AG10803 (cell line): ENCODE measurements around the gene COX10.

Source experiments
- DNase-seq: peaks from one replicate; pipeline ENCODE4 v3.0.0; 2010; ENCODE audit warnings: low read depth
- H3K4me3 ChIP-seq: 2 replicates; pipeline ENCODE4 v1.5.1; 2011; ENCODE audit warnings: mild to moderate bottlenecking, low read length, control low read depth
- TF ChIP-seq, protein P1 (sequence below): conservative IDR thresholded peaks from 2 replicates; pipeline ENCODE4 v1.5.1; 2011; ENCODE audit warnings: mild to moderate bottlenecking, low read length, control low read depth, inconsistent platforms

The COX10 gene

DNA sequence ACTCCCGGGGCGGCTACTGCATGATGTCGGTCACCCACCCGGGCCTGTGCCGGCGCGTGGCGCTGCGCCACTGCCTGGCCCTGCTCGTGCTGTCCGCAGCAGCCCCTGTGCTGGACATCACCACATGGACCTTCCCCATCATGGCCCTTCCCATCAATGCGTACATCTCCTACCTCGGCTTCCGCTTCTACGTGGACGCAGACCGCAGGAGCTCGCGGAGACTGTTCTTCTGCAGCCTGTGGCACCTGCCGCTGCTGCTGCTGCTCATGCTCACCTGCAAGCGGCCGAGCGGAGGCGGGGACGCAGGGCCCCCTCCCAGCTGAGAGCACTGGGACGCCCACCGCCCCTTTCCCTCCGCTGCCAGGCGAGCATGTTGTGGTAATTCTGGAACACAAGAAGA is 137.6 kb downstream of the COX10 start:
- TF ChIP-seq, protein P1, sequence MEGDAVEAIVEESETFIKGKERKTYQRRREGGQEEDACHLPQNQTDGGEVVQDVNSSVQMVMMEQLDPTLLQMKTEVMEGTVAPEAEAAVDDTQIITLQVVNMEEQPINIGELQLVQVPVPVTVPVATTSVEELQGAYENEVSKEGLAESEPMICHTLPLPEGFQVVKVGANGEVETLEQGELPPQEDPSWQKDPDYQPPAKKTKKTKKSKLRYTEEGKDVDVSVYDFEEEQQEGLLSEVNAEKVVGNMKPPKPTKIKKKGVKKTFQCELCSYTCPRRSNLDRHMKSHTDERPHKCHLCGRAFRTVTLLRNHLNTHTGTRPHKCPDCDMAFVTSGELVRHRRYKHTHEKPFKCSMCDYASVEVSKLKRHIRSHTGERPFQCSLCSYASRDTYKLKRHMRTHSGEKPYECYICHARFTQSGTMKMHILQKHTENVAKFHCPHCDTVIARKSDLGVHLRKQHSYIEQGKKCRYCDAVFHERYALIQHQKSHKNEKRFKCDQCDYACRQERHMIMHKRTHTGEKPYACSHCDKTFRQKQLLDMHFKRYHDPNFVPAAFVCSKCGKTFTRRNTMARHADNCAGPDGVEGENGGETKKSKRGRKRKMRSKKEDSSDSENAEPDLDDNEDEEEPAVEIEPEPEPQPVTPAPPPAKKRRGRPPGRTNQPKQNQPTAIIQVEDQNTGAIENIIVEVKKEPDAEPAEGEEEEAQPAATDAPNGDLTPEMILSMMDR: no peak
- H3K4me3 ChIP-seq: no peak overlapping the region
- DNase-seq: no peak

DNA sequence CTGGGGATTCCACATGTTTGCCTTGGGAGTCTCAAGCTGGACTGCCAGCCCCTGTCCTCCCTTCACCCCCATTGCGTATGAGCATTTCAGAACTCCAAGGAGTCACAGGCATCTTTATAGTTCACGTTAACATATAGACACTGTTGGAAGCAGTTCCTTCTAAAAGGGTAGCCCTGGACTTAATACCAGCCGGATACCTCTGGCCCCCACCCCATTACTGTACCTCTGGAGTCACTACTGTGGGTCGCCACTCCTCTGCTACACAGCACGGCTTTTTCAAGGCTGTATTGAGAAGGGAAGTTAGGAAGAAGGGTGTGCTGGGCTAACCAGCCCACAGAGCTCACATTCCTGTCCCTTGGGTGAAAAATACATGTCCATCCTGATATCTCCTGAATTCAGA is 138.5 kb downstream of the COX10 start:
- no peak for DNase-seq
- H3K4me3 ChIP-seq: no peak overlapping the region
- TF ChIP-seq, protein P1: no peak

DNA sequence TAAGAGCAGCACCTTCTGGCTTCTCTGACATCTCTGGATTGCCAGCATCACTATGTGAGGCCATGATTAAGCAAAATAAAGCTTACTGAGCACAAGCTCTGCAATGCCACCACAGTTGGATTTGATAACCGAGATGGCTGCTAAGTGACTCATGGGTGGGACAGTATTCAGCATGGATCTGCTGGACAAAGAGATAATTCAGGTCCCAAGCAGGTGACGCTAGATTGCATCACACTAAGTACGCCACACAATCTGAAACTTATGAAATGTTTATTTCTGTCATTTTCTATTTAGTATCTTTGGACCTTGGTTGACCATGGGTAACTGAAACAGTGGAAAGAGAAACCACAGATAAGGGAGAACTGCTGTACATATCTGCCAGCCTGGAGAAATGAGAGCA is 139.9 kb downstream of the COX10 start:
- peak; percentile 8 for DNase-seq
- no peak overlapping the region for H3K4me3 ChIP-seq
- TF ChIP-seq, protein P1: no peak

DNA sequence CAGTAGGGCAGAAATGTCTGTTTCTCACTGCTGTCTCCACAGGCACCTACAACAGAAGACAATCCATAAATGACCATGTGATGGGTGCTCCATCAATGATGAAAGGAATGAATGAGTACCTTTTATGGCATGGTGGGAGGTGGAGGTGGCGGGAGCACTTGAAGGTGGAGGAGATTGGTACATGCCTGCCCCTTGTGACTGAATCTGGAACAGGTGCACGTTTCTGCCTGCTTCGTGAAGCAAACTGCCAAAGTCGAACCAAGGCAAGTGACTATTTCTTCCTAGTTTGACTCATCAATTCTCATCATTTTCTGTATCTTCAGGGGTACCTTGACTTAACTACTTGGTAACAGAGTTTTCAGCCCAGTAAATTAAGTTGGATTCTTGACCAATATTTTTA is 141.9 kb downstream of the COX10 start:
- no peak overlapping the region for H3K4me3 ChIP-seq
- TF ChIP-seq, protein P1: no peak
- DNase-seq: no peak

DNA sequence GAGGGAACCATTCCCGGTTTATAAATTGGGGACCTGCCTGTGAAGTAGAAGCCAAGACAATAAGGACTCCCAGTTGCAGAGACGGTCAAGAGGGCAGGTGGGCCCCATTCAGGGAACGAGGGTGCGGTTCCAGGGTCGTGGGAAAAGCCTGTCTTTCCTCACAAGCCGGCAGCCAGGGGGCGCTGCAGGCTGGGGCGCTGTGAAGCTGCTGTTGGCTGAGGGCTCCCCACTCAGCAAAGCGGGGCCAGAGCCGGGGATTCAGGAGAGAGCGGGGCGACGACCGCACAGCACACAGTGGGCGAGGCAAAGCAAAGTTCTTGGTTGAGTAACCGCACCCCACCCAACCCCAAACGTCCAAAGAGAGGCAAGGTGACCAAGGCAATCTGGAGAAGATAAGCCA is 142.5 kb downstream of the COX10 start:
- no peak for DNase-seq
- TF ChIP-seq, protein P1: peak; percentile 48
- H3K4me3 ChIP-seq: no peak overlapping the region

DNA sequence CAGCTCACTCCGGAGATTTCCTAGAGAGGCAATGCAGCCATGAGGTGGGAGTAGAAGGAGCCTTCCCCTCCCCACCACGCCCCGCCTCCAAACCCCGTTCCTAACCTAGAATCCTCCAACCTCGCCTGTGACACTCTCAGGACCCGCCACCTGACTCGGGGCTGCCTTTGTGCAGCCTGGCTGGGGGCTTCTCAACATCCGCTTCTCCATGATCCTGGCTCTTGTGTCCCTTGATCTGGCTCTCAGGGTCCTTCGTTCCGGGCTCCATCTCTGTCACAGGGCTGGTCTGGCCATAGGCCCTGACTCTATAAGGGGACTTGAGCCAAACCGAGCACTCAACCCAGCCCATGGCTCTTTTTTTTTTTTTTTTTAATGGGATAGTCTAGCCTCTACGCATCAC is 143.1 kb downstream of the COX10 start:
- DNase-seq: no peak
- H3K4me3 ChIP-seq: no peak overlapping the region
- TF ChIP-seq, protein P1: no peak

DNA sequence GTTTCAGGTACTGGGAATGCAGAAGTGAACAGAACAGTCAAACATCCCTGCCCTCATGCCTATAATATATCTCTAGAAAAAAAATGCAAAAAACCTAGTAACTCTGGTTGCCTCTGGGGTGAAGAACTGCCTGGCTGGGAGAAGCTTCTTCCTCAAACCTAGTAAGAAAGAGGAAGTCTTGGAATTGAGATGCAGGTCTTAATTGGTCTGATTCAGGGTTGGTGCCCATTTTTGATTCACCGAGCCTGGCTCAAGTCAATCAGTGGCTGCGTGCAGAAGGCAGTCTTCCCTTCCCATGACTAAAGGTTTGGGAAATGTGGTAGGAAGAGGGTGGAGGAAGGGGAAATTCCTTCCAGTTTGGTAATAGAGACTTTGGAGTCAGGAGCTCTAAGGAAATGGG is 145.0 kb downstream of the COX10 start:
- TF ChIP-seq, protein P1: no peak
- H3K4me3 ChIP-seq: no peak overlapping the region
- peak; percentile 61 for DNase-seq
